K562 (cell line): ENCODE data around the gene KMT2C. TPM values are rescaled to one million over a fixed set of nuclear protein-coding genes. Genes with fewer than 3 reads are reported as not detected.

Experiments used
- BHLHE40 ChIP-seq: IDR thresholded peaks from 2 replicates; pipeline ENCODE4 v1.6.1; 2011; ENCODE audit warnings: low read length, improper control_type of control experiment
- CBX8 ChIP-seq: fragments of 200-600 bp; sonication (generic); IDR thresholded peaks from 2 replicates; pipeline ENCODE4 v1.6.1; 2012; ENCODE audit warnings: borderline replicate concordance, mixed run types, low read depth, mild to moderate bottlenecking, moderate library complexity, mixed read lengths, low read length, control low read depth, inconsistent platforms; ENCODE audit not compliant: poor library complexity, severe bottlenecking; ENCODE audit errors: extremely low read depth
- EHMT2 ChIP-seq: fragments of 450-650 bp; IDR thresholded peaks from 2 replicates; pipeline ENCODE4 v1.6.1; 2018; ENCODE audit warnings: antibody characterized with exemption
- FOXA3 ChIP-seq, 2 experiments: fragments of 450-650 bp in 1 of 2; sonication (generic) in 1 of 2; formaldehyde crosslinking; IDR thresholded peaks in 1 of 2; conservative IDR thresholded peaks in 1 of 2; 2 replicates each; pipeline versions ENCODE4 v1.4.0 to v1.8.0; 2020 to 2022; ENCODE audit warnings: mild to moderate bottlenecking in 2 of 2, missing genetic modification reagents in 1 of 2
- HSF4 ChIP-seq: fragments of 250-450 bp; sonication (Bioruptor Pico); IDR thresholded peaks from 2 replicates; pipeline ENCODE4 v2.1.2; 2022; ENCODE audit warnings: mild to moderate bottlenecking, moderate library complexity, borderline replicate concordance
- KLF16 ChIP-seq: IDR thresholded peaks from 2 replicates; pipeline ENCODE4 v1.6.1; 2016; ENCODE audit warnings: antibody characterized with exemption
- MAFF ChIP-seq: IDR thresholded peaks from 2 replicates; pipeline ENCODE4 v1.6.1; 2012; ENCODE audit warnings: low read length, improper control_type of control experiment
- MAFG ChIP-seq: fragments of 450-650 bp; conservative IDR thresholded peaks from 2 replicates; pipeline ENCODE4 v1.6.1; 2016; ENCODE audit warnings: missing genetic modification characterization, missing compliant biosample characterization
- MEF2A ChIP-seq: IDR thresholded peaks from 2 replicates; pipeline ENCODE4 v1.6.1; 2011; ENCODE audit warnings: low read depth, mild to moderate bottlenecking, low read length, moderate library complexity; ENCODE audit not compliant: control insufficient read depth
- TEAD2 ChIP-seq: fragments of 450-650 bp; IDR thresholded peaks from 2 replicates; pipeline ENCODE4 v1.6.1; 2016; ENCODE audit warnings: missing genetic modification characterization, control low read depth, missing compliant biosample characterization
- YY1 ChIP-seq, 3 experiments: IDR thresholded peaks; 2 replicates each; pipeline ENCODE4 v1.6.1; 2011; ENCODE audit warnings: low read length in 2 of 3, mild to moderate bottlenecking in 2 of 3, moderate library complexity in 2 of 3, borderline replicate concordance in 1 of 3, control low read depth in 1 of 3, low read depth in 1 of 3; ENCODE audit not compliant: insufficient read depth in 3 of 3, insufficient replicate concordance in 2 of 3, control insufficient read depth in 1 of 3, insufficient read length in 1 of 3; ENCODE audit errors: extremely low read depth in 1 of 3
- ZNF778 ChIP-seq: fragments of 450-650 bp; formaldehyde crosslinking; IDR thresholded peaks from 2 replicates; pipeline ENCODE4 v1.4.0; 2020; ENCODE audit warnings: mild to moderate bottlenecking, moderate library complexity
- polyA plus RNA-seq, 8 experiments: library from polyadenylated mRNA; depleted of rRNA in 4 of 8; stranded (reverse) in 5 of 8; unstranded in 3 of 8; fragments of >200 nt; fragmentation: Nextera tagmentation in 2 of 8; fragmentation: Illumina TruSeq in 1 of 8; extraction: Ambion mirVana in 2 of 8; extraction: Trizol in 1 of 8; gene quantifications; 2 replicates each; pipeline versions ENCODE4 v1.2.1 to v1.2.3, GENCODE V29; 2011 to 2014; ENCODE audit warnings: inconsistent platforms in 1 of 8, missing spikeins in 1 of 8
- total RNA-seq, 7 experiments: library from RNA; depleted of rRNA in 6 of 7; stranded (reverse); fragments of >200 nt in 6 of 7; fragmentation: Illumina TruSeq in 2 of 7; extraction: Trizol in 2 of 7; gene quantifications; 2 replicates each; pipeline versions ENCODE4 v1.2.1 to v1.2.3, GENCODE V29; 2011 to 2021; ENCODE audit warnings: low replicate concordance in 1 of 7
- TF ChIP-seq, protein P1 (sequence below): sonication (generic); formaldehyde crosslinking; IDR thresholded peaks from 2 replicates; pipeline ENCODE4 v1.9.0; 2022; ENCODE audit warnings: mild to moderate bottlenecking, missing genetic modification reagents
- TF ChIP-seq, protein P2 (sequence below), 2 experiments: fragments of 450-650 bp; IDR thresholded peaks; 2 replicates each; pipeline ENCODE4 v1.6.1; 2016; ENCODE audit warnings: mild to moderate bottlenecking in 2 of 2, borderline replicate concordance in 1 of 2, low read depth in 1 of 2, moderate library complexity in 1 of 2
- TF ChIP-seq, protein P3 (sequence below): fragments of 450-650 bp; IDR thresholded peaks from 2 replicates; pipeline ENCODE4 v1.6.1; 2016; ENCODE audit warnings: missing biosample characterization, missing genetic modification characterization

Gene KMT2C
- total and polyA plus RNA-seq, 9 of the 15 experiments (the other 6 are each of a cell fraction or from before 2014, with no cell fraction given), result 4.9 to 67.8 (median 27.1) TPM

DNA sequence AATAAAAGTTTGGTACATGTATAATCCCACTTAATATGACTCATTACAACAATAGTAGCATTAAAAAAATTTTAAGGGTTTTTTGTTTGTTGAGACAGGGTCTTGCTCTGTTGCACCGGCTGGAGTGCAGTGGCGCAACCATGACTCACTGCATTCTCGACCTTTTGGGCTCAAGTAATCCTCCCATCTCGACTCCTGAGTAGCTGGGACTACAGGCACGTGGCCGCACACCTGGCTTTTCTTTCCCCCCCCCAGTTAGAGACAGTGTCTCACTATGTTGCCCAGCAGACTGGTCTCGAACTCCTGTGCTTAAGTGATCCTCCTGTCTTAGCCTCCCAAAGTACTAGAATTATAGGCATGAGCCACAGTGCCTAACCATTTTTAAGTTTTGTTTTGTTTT lies 40.7 kb downstream of the KMT2C start (continued):
- no peak for TF ChIP-seq YY1 (IDR thresholded peaks at IDR 0.05; ENCODE audit: borderline replicate concordance in 1 of 3, control insufficient read depth in 1 of 3, extremely low read depth in 1 of 3, insufficient read depth in 3 of 3, insufficient read length in 1 of 3, insufficient replicate concordance in 2 of 3, low read depth in 1 of 3, low read length in 2 of 3)
- no peak for TF ChIP-seq FOXA3 (CRISPR knock-in tag; conservative IDR thresholded peaks at IDR 0.05 in 1 of 2, IDR thresholded peaks at IDR 0.05 in 1 of 2)
- TF ChIP-seq MAFG (tag), result no peak
- TF ChIP-seq, protein P1, sequence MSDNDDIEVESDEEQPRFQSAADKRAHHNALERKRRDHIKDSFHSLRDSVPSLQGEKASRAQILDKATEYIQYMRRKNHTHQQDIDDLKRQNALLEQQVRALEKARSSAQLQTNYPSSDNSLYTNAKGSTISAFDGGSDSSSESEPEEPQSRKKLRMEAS, result peak; percentile 32; the same call in 1 of the 2 replicates
- TF ChIP-seq TEAD2 (tag), result no peak
- no peak for TF ChIP-seq ZNF778 (CRISPR knock-in tag)
- TF ChIP-seq KLF16, result no peak
- TF ChIP-seq EHMT2, result 0 out of 2 replicates have a peak, but pooled peaks have one; percentile 32
- peak; percentile 45; the same call in 1 of the 2 replicates for TF ChIP-seq BHLHE40
- no peak for TF ChIP-seq HSF4
- no peak for TF ChIP-seq MEF2A
- no peak for TF ChIP-seq CBX8
- no peak for TF ChIP-seq MAFF
- TF ChIP-seq, protein P2, sequence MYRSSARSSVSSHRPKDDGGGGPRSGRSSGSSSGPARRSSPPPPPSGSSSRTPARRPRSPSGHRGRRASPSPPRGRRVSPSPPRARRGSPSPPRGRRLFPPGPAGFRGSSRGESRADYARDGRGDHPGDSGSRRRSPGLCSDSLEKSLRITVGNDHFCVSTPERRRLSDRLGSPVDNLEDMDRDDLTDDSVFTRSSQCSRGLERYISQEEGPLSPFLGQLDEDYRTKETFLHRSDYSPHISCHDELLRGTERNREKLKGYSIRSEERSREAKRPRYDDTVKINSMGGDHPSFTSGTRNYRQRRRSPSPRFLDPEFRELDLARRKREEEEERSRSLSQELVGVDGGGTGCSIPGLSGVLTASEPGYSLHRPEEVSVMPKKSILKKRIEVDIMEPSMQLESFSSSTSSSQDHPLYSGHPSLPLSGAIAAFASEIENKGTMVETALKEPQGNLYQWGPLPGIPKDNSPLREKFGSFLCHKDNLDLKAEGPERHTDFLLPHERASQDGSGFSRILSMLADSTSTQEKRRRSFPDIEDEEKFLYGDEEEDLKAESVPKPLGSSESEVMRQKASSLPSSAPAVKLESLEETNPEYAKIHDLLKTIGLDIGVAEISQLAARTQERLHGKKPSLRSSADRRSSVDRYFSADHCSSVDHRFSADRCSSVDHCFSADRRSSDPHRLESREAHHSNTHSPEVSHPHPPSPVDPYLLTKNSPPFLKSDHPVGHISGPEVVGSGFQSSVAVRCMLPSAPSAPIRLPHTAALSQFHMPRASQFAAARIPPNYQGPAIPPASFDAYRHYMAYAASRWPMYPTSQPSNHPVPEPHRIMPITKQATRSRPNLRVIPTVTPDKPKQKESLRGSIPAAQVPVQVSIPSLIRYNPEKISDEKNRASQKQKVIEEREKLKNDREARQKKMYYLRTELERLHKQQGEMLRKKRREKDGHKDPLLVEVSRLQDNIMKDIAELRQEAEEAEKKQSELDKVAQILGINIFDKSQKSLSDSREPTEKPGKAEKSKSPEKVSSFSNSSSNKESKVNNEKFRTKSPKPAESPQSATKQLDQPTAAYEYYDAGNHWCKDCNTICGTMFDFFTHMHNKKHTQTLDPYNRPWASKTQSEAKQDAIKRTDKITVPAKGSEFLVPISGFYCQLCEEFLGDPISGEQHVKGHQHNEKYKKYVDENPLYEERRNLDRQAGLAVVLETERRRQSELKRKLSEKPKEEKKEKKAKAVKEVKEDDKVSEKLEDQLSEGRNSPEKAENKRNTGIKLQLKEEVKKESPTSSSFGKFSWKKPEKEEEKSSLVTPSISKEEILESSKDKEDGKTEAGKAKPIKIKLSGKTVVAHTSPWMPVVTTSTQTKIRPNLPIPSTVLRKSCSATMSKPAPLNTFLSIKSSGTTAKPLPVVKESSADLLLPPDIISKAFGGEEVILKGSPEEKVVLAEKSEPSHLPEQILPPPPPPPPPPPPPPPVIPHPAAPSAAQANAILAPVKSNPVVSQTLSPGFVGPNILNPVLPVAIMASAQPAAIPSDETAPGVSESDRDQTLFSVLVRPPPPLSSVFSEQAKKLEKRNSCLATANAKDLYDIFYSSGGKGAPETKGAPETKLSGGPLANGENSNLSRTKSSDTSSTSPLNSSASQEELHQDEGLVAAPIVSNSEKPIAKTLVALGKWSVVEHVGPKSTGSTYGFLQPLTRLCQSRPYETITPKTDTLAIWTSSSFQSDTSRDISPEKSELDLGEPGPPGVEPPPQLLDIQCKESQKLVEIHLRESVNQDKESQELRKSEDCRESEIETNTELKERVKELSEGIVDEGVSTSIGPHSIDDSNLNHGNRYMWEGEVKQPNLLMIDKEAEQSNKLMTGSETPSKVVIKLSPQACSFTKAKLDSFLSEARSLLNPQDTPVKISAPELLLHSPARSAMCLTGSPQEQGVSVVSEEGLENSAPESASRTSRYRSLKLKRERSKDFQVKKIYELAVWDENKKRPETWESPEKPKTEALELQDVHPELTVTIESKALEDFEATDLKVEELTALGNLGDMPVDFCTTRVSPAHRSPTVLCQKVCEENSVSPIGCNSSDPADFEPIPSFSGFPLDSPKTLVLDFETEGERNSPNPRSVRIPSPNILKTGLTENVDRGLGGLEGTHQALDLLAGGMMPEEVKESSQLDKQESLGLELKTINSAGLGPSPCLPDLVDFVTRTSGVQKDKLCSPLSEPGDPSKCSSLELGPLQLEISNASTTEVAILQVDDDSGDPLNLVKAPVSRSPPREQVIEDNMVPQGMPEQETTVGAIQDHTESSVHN (IDR thresholded peaks at IDR 0.05; ENCODE audit: borderline replicate concordance in 1 of 2, low read depth in 1 of 2), result no peak
- TF ChIP-seq, protein P3, sequence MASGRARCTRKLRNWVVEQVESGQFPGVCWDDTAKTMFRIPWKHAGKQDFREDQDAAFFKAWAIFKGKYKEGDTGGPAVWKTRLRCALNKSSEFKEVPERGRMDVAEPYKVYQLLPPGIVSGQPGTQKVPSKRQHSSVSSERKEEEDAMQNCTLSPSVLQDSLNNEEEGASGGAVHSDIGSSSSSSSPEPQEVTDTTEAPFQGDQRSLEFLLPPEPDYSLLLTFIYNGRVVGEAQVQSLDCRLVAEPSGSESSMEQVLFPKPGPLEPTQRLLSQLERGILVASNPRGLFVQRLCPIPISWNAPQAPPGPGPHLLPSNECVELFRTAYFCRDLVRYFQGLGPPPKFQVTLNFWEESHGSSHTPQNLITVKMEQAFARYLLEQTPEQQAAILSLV (tag), result no peak
